Type B pancreatic cell (in vitro differentiated cells): Measurements from ENCODE around the gene VAT1L. TPM values are rescaled to one million over a fixed set of nuclear protein-coding genes. Genes with fewer than 3 reads are reported as not detected.

Source experiments
- DNase-seq: peaks from one replicate; pipeline ENCODE4 v3.0.0; 2021; ENCODE audit warnings: mixed read lengths; ENCODE audit not compliant: unreplicated experiment; ENCODE audit errors: extremely low spot score
- H3K27ac Mint-ChIP-seq: 2 replicates; pipeline ENCODE4 v1.8.0; 2021; ENCODE audit warnings: mild to moderate bottlenecking, mixed read lengths
- H3K27me3 Mint-ChIP-seq: 2 replicates; pipeline ENCODE4 v1.8.0; 2021; ENCODE audit warnings: mixed read lengths
- H3K36me3 Mint-ChIP-seq: 2 replicates; pipeline ENCODE4 v1.8.0; 2021; ENCODE audit warnings: mixed read lengths
- H3K4me1 Mint-ChIP-seq: one replicate; pipeline ENCODE4 v1.8.0; 2021; ENCODE audit warnings: mixed read lengths; ENCODE audit not compliant: unreplicated experiment
- H3K4me3 Mint-ChIP-seq: 2 replicates; pipeline ENCODE4 v1.8.0; 2021; ENCODE audit warnings: mild to moderate bottlenecking, mixed read lengths
- H3K9me3 Mint-ChIP-seq: 2 replicates; pipeline ENCODE4 v1.8.0; 2021; ENCODE audit warnings: mixed read lengths
- total RNA-seq: library from RNA; stranded (reverse); gene quantifications from 2 replicates; pipeline ENCODE4 v1.2.1, GENCODE V29; 2021; ENCODE audit warnings: low replicate concordance
- TF ChIP-seq, protein P1 (sequence below): fragments of 200-600 bp; sonication (generic); conservative IDR thresholded peaks from 2 replicates; pipeline ENCODE4 v1.5.0; 2021; ENCODE audit warnings: antibody characterized with exemption, mild to moderate bottlenecking

Gene VAT1L
- total RNA-seq, 1 donor from 2014 or later = 12.4 TPM

DNA sequence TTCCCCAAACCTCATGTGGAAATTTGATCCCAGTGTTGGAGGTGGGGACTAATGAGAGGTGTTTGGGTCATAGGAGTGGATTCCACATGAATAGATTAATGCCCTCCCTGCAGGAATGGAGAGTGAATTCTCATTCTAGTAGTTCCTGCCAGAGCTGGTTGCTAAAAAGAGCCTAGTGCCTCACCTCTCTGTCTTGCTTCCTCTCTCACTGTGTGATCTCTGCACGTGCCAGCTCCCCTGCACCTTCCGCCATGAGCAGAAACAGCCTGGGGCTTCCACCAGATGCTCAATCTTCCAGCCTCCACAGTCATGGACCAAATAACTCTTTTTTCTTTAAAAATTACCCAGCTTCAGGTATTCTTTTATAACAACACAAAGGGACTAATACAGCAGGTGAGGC is 161.1 kb downstream of the VAT1L start:
- Mint-ChIP-seq H3K4me3 (no peak overlapping the region), H3K27ac (no peak overlapping the region), H3K4me1 (peaks cover 22% of the 10 kb centered on the region), H3K36me3 (no peaks in the 10 kb centered on the region), H3K27me3 (no peaks in the 10 kb centered on the region), H3K9me3 (no peaks in the 10 kb centered on the region)
- no peak for DNase-seq
- TF ChIP-seq, protein P1, sequence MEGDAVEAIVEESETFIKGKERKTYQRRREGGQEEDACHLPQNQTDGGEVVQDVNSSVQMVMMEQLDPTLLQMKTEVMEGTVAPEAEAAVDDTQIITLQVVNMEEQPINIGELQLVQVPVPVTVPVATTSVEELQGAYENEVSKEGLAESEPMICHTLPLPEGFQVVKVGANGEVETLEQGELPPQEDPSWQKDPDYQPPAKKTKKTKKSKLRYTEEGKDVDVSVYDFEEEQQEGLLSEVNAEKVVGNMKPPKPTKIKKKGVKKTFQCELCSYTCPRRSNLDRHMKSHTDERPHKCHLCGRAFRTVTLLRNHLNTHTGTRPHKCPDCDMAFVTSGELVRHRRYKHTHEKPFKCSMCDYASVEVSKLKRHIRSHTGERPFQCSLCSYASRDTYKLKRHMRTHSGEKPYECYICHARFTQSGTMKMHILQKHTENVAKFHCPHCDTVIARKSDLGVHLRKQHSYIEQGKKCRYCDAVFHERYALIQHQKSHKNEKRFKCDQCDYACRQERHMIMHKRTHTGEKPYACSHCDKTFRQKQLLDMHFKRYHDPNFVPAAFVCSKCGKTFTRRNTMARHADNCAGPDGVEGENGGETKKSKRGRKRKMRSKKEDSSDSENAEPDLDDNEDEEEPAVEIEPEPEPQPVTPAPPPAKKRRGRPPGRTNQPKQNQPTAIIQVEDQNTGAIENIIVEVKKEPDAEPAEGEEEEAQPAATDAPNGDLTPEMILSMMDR = no peak

DNA sequence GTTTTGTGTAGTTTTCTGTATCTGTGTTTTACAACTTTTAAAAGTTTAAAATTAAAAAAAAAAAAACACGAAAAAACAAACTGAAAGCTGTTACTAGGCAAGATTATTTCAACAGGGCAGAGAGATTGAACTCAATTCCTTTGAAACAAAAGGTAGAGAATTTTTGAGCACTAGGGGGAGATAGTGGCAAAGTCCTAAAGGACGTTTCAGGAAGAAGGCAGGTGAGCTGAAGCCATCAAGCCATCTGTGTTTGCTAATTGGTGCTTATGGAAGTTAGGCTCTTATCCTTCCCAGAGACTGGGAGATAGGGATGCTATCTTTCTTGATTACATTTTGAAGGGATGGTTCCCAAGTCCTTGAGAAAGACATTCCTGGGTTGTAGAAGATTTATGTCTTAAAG is 163.4 kb downstream of the VAT1L start:
- Mint-ChIP-seq H3K27me3 (no peaks in the 10 kb centered on the region), H3K4me3 (no peak overlapping the region), H3K36me3 (no peaks in the 10 kb centered on the region), H3K4me1 (peaks cover 22% of the 10 kb centered on the region), H3K27ac (no peak overlapping the region), H3K9me3 (no peaks in the 10 kb centered on the region)
- no peak for DNase-seq
- TF ChIP-seq, protein P1 = peak; percentile 59

DNA sequence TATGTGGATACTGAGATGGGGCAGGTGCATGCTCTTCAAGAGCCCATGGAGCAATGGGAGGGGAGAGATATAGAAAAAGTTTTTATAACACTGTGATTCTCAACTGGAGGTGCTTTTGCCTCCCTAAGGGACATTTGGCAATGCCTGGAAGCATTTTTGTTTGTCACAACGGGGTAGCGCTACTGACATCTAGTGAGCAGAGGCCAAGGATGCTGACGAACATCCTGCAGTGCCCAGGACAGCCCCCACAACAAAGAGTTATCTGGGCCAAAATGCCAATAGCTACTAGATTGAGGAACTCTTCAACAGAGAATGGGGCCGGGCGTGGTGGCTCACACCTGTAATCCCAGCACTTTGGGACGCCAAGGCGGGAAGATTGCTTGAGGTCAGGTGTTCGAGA is 166.8 kb downstream of the VAT1L start:
- peaks cover 4% of the 10 kb centered on the region for H3K9me3 Mint-ChIP-seq
- DNase-seq = no peak
- H3K27me3 Mint-ChIP-seq = peaks cover 8% of the 10 kb centered on the region
- no peaks in the 10 kb centered on the region for H3K36me3 Mint-ChIP-seq
- TF ChIP-seq, protein P1 = no peak
- no peaks in the 10 kb centered on the region for H3K4me1 Mint-ChIP-seq
- no peak overlapping the region for H3K27ac Mint-ChIP-seq
- no peak overlapping the region for H3K4me3 Mint-ChIP-seq

DNA sequence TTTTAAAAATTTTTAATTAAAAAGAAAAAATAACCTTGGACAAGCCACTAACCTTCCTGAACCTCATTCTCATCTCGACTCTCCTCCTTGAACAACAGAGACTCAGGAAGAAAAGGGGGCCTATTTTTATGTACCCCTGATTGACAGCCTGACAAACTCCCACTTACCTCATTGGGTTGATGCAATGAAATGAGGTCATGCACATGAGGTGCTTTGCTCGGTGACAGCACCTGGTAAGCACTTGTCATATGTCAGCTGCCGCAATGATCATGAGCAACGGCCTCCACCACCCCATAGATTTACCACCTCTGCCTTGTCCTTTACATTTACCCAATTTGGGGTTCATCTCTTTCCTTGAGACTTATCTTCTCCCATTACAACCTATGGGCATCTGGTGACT is 167.9 kb downstream of the VAT1L start:
- TF ChIP-seq, protein P1 = no peak
- Mint-ChIP-seq H3K4me1 (no peaks in the 10 kb centered on the region), H3K9me3 (peaks cover 5% of the 10 kb centered on the region), H3K27me3 (peaks cover 8% of the 10 kb centered on the region), H3K27ac (no peak overlapping the region), H3K4me3 (no peak overlapping the region), H3K36me3 (peaks cover under 1% of the 10 kb centered on the region)
- no peak for DNase-seq

DNA sequence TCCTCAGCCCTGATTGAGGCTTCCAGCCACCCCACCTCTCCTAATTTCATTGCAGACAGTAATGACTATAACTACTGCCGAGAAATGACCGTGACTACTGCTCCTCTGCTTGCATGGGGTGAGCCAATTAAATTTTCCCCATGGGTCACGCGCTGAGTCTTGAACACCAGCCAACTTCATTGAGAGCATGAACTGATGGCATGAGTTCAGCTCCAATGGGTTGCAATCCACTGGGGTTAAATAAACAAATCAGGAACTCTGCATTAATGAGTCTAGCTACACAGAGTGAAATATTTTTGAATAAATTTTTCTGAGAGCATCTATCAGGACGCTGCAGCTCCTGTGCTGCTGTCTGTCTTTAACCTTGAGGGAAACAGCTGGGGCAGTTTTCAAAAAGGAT is 172.4 kb downstream of the VAT1L start:
- TF ChIP-seq, protein P1 = no peak
- Mint-ChIP-seq H3K27ac (no peak overlapping the region), H3K27me3 (peaks cover 21% of the 10 kb centered on the region), H3K9me3 (peaks cover 5% of the 10 kb centered on the region), H3K4me3 (no peak overlapping the region), H3K36me3 (peaks cover 11% of the 10 kb centered on the region), H3K4me1 (peaks cover 14% of the 10 kb centered on the region)
- no peak for DNase-seq

DNA sequence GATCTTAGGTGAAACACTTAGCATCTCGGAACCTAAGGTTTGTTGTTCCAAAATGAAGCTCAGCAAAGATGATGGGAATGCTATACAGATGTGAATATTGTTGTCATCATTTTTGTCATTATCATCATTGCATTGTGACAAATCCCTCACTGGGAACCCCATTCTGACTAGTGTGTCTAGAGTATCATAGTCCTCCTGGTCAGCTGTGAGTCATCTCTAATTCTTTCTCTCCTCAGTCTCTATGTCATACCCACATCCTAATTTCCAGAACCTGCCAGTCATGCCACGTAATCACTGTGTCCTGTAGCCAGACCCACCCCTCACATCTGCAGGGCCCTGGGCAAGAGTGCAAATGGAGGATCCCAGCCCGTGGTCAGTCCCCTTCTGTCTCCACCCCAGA is 173.4 kb downstream of the VAT1L start:
- no peak for DNase-seq
- Mint-ChIP-seq H3K27me3 (peaks cover 26% of the 10 kb centered on the region), H3K9me3 (peaks cover 5% of the 10 kb centered on the region), H3K4me3 (no peak overlapping the region), H3K36me3 (peaks cover 11% of the 10 kb centered on the region), H3K4me1 (peaks cover 14% of the 10 kb centered on the region), H3K27ac (no peak overlapping the region)
- TF ChIP-seq, protein P1 = no peak
